Erythroblast (primary cell): ENCODE measurements around the gene HEATR5B.

Experiments used
- GATA1 ChIP-seq: IDR thresholded peaks from 2 replicates; pipeline ENCODE4 v1.6.1; 2011; ENCODE audit warnings: low read depth, mild to moderate bottlenecking, control low read depth, low read length, moderate library complexity
- POLR2A ChIP-seq: IDR thresholded peaks from 2 replicates; pipeline ENCODE4 v1.6.1; 2011; ENCODE audit warnings: mild to moderate bottlenecking, low read length

GRCh38 chr2:37110306-37111212, 26.4 kb upstream of the HEATR5B start:
- TF ChIP-seq POLR2A (no peak), GATA1 (no peak)
